HTR-8/SVneo (cell line): ENCODE data around the gene SPC24.
"Not testable (repeated sequence)": the region's sequence is repeated elsewhere in the genome, so short reads cannot be mapped to it uniquely, and the experiment has no call there.

Source experiments
- DNase-seq: peaks from one replicate; pipeline ENCODE4 v3.0.0; 2011; ENCODE audit warnings: low spot score, mixed read lengths; ENCODE audit not compliant: insufficient read length
- FAIRE-seq: peaks from 2 replicates; lab custom pipeline; 2011; peaks lifted over from hg19 to GRCh38; lab: Jason Lieb, UNC

Gene SPC24

DNA sequence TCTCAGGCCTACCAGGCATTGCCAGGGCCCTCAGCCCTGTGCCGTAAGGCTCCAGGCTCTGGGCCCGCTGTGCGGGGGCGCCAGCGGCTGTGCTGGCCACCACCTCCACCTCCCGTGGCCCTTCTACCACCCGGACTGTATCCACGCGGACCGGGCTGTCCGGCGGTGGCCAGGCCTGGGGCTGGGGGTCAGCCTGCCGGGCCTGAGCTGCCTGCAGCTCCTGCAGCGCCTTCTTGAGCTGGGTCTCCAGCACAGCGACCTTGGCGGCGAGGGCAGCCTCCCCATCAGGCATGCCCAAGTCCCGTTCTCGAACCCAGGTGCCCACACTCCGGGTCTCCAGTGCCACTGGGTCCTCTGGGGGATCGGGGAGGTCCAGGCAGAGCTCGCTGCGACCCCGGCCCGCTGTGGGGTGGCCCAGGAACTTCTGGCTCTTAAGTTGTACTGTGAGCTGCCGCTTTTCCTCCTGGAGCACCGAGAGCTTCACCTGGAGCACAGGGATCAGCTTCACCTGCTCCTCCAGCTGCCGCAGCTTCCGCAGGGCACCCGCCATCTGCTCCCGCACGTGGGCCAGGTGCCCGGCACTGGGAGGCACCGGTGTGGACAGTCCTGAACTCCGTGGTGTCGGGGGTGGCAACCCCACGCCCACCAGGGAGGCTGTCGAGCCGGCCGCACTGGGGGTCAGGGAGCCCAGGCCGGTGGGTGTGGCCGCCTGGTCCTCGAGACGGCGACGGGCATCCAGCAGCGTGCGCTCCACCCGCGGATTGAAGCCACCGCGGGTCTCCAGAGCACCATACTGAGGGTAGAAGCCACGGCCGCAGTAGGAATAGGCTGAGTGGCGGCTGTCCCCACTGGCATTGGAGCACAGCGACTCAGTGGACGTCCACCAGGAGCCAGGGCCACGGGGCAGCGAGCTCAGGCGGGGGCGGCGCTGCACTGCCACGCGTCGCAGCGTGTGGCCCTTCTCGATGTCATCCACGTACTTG lies 37.7 kb upstream of the SPC24 start:
- DNase-seq: no peak
- FAIRE-seq: no peak

DNA sequence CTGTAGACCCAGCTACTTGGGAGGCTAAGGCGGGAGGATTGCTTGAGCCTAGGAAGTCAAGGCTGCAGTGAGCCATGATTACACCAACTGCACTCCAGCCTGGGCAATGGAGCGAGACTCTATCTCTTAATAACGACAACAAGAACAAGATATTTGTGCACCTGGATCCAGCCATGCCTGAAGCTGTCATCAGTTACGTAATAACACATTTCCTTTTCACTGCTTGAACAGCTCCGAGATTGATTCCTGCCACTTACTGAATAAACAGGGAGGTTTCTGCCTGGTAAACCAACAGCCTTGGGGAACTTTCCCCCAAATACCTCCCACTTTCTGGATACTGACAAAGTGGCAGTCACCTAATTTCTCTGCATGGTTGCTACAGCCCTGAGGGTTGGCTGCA lies 36.4 kb upstream of the SPC24 start:
- DNase-seq (no peak), FAIRE-seq (no peak)

DNA sequence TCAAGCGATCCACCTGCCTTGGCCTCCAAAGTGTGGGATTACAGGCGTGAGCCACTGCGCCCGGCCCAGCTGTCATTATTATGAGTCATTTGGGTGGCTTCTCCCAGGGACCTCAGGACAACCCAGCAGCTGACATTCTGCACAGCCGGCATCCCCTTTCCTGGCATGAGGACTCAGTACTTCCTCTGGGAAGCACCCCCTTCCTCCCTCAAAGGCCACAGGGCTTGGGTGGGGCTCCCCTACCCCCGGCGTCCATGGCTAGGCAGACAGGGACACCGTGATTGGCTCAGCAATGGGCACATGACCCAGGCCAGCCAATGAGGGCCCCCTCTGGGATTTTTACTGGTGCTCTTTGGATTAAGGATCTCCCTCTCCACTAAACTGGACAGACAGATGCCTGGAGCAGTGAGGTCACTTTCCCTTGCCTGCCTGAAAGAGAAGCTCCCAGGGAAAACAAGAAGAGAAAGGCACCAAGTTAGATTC lies 35.7 kb upstream of the SPC24 start:
- peak; percentile 36 for FAIRE-seq

DNA sequence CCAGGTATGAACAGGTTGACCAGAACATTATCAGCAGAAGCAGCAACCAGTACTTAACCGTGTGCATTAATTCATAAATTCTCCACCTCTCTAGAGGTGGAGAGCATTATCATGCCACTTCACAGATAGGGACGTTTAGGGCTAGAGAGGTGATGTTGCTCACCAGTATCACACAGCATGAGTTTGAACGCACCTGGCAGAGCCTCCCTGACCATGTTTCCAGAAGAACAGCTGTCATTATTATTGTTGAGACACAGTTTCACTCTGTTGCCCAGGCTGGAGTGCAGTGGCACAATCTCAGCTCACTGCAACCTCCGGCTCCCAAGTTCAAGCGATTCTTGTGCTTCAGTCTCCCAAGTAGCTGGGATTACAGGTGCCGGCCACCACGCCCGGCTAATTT lies 34.9 kb upstream of the SPC24 start:
- FAIRE-seq (no peak), DNase-seq (no peak)

More for the DNA sequence above, 35.7 kb upstream of the SPC24 start:
- DNase-seq: peak; percentile 73

DNA sequence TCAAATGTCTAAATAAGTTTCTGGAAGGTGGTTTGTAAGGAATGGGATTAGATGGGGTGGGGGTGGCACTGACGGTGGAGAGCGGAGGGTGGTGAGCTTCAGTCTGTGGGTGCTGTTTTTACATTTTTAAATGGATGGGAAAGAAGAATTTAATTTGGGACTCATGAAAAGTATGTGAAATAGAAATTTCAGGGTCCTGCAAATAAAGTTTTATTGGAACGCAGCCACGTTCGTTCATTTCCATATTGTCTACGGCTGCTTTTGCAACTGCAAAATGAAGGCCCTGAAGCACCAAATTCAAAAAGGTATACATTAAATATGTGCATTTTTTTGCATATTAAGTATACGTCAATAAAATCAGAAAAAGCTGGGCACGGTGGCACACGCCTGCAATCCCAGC lies 31.9 kb upstream of the SPC24 start:
- FAIRE-seq (no peak), DNase-seq (no peak)

GRCh38 chr19:11182994-11183393 lies 27.4 kb upstream of the SPC24 start:
- no peak for DNase-seq
- FAIRE-seq: no peak

GRCh38 chr19:11181488-11181887 lies 25.9 kb upstream of the SPC24 start:
- no peak for FAIRE-seq
- no peak for DNase-seq

DNA sequence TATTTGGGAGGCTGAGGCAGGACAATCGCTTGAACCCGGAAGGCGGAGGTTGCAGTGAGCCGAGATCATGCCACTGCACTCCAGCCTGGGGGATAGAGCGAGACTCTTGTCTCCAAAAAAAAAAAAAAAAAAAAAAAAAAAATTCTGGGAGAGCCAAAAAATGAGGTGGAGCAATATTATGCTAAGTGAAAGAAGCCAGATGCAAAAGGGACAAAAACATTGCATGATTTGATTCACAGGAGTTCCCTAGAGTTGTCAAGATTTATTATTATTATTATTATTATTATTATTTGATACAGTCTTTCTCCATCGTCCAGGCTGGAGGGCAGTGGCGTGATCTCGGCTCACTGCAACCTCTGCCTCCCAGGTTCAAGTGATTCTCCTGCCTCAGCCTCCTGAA lies 25.4 kb upstream of the SPC24 start:
- not testable (repeated sequence) for FAIRE-seq, DNase-seq

DNA sequence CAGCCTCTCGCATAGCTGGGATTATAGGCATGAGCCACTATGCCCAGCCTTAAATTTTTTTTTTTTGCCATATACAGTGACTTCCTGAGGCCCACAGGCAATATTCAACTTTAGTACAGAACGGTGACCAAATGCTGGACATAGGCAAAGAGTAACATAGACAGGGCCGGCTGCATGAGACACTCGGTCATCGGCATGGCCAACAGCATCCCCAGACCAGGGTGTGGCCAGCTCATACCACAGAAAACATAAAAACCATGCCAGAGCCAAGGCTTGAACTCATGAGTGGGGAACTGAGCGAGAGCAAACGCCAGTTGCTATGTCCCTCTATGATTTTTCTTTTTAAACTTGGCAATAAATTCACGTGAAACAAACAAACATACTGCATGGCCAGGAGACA lies 24.8 kb upstream of the SPC24 start:
- no peak for FAIRE-seq
- no peak for DNase-seq

- DNase-seq (no peak), FAIRE-seq (no peak)
These were observed 24.2 kb upstream of the SPC24 start for GRCh38 chr19:11179716-11180297.

- DNase-seq, FAIRE-seq: not testable (repeated sequence)
These were observed 23.5 kb upstream of the SPC24 start for GRCh38 chr19:11179145-11179465.

DNA sequence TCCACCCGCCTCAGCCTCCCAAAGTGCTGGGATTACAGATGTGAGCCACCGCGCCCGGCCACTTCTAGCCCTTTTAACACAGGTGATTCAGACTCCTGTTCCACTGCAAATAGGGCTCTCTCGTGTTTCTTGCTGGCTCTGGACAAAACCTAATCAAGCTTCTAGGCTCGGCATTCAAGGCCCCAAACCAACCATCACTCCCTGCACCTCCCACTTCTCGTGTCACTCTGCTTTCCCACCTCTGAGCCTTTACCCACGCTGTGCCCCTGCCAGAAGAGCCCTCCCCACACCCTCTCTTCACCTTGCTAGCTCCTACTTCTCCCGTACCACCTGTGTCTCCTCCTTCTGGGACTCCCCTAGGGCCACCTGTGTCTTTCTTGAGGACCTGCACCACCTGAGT lies 22.0 kb upstream of the SPC24 start:
- DNase-seq: no peak
- FAIRE-seq: no peak

DNA sequence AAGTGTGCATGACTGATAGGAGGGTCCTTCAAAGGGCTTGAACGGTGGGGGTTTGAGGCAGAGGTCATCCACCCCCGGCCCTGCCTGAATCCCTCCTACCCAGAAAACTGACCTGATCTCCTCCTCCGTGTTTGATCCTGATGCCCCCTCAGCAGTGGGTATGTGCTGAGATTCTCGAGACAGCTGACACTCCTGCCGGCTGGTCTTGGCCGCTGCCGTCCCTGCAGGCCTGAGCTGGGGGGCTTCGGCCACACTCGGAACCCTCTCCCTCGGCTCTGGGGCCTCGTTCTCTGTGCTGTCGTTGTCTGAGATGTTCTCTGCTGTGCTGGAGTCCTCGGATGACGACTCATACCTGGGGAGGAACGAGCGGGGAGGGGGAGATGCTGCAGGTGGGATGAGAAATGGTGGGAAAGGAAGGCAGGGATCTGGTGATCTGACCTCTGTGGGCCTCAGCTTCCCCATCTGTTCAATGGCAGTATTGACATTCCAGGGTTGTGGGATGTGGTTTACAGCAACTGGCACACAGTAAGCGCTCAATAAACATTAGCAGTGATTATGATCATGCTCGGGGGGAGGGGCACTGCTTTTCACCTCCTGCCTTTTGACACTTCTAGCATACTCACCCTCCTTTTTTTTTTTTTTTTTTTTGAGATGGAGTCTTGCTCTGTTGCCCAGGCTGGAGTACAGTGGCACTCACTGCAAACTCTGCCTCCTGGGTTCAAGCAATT lies 21.0 kb upstream of the SPC24 start:
- FAIRE-seq: peak; percentile 13
- DNase-seq: no peak

GRCh38 chr19:11175920-11176319 lies 20.3 kb upstream of the SPC24 start:
- FAIRE-seq: no peak

GRCh38 chr19:11174336-11174735 lies 18.8 kb upstream of the SPC24 start:
- FAIRE-seq: peak; percentile 80
- no peak for DNase-seq

More at GRCh38 chr19:11175920-11176319, 20.3 kb upstream of the SPC24 start:
- DNase-seq: no peak

DNA sequence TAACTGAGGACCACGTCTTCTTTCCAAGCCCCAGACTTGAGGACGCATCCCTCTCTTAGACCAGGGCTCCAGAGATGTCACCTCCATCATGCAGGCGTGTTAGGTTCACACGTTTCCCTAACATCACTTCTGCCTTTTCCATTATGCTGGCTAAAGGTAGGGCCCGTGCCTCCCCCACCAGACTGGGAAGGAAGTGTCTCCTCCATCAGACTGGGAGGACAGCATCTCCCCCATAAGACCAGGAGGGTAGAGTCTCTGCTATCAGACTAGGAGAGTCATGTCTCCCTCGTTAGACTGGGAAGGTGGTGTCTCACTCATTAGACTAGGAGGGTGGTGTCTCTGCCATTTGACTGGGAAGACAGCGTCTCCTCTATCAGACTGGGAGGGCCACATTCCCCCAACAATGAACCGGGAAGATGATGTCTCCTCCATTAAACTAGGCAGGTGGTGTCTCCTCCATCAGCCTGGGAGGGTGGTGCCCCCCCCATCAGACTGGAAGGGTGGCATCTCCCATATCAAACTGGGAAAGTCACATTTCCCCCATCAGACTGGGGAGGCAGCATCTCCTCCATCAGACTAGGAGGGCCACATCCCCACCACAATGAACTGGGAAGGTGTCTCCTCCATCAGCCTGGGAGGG lies 18.1 kb upstream of the SPC24 start:
- DNase-seq (no peak), FAIRE-seq (no peak)

DNA sequence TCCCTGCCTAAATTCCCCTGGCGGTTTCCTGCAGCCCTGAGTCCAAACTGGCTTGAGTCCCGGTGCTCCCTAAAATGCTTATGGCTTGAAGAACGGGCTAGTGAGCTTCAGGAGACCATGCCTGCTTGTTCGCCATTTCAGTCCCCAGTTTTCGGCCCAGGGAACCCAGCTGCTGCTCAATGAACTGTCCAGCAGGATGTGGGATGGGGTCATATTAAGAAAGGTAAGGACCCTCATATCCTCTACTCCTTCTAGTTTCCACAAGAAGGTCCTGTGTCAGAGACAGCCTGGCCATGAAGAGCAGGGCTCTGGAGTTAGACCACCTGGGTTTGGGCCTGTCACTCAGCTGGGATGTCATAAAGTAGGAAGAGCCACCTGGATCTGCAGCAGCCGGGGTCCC lies 17.0 kb upstream of the SPC24 start:
- DNase-seq (no peak), FAIRE-seq (no peak)

GRCh38 chr19:11171144-11171543 lies 15.6 kb upstream of the SPC24 start:
- DNase-seq (no peak), FAIRE-seq (no peak)

DNA sequence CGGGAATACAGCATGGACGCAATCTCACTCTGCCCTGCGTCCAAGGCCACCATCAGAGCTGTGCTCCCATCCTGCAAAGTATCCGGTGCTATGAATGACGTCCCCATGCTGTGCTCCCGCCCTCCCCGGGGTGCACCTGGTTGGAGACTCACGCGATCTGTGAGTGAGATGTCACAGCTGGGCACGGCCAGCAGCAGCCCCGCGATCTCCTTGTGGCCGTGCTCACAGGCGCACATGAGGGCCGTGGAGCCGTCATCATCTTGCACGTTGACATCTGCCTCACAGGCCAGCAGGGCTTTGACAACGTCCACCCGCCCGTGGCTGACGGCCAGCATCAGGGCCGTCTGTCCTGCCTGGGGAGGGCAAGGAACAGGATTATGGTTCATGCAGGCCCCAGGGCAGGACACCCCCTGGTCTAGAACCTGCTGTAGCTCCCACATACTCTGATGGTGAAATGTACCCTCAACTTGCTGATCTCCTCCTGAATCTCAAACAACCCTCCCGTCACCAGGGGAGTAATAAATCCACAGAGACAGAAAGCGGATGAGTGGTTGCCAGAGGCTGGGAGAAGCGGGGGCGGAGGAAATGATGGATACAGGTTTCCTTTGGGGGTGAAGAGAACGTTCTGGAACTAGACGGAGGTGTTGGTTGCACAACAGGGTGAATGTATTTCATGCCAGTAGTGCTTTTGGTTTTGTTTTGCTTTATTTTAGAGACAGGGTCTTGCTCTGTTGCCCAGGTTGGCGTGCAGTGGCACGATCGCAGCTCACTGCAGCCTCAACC lies 14.5 kb upstream of the SPC24 start:
- peak; percentile 9 for FAIRE-seq
- DNase-seq: no peak

DNA sequence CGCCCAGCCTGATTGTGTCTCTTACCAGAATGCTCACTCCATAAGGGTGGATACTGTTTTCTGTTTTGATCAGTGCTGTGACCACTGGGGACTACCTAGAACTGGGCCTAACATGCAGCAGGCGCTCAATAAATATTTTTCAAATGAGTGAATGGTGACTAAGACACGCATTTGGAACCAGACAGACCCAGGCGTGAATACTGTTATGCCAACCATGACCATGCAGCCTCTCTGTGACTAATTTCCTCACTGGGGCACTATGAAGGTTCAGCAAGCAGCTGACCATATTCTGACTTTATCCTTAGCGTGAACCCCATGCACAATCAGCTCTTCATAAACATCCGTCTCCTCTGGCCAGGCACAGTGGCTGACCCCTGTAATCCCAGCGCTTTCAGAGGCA lies 13.0 kb upstream of the SPC24 start:
- DNase-seq (peak; percentile 54), FAIRE-seq (peak; percentile 84)
